SK-N-SH treated with all-trans-retinoic acid at 6 μM for 48 hours (cell line): ENCODE results near the gene TCP11L1.
A peak's percentile ranks its signal among the peaks of the same experiment; 100 is the strongest.

Experiments
- ATAC-seq: fragments of 200-7000 bp; cut with Tn5 transposase; 3 replicates; pipeline ENCODE4 v1.9.1; 2020; ENCODE audit warnings: mild to moderate bottlenecking, moderate library complexity
- BACH2 ChIP-seq: fragments of 250-450 bp; sonication (Bioruptor Pico); IDR thresholded peaks from 2 replicates; pipeline ENCODE4 v1.9.0; 2021; ENCODE audit warnings: mild to moderate bottlenecking, borderline replicate concordance
- ESRRG ChIP-seq: fragments of 250-450 bp; sonication (Bioruptor Pico); IDR thresholded peaks from 2 replicates; pipeline ENCODE4 v1.6.1; 2021; ENCODE audit warnings: mild to moderate bottlenecking
- GLIS3 ChIP-seq: fragments of 250-450 bp; sonication (Bioruptor Pico); IDR thresholded peaks from 2 replicates; pipeline ENCODE4 v1.5.0; 2020; ENCODE audit warnings: mild to moderate bottlenecking, moderate library complexity
- OSR1 ChIP-seq: fragments of 250-450 bp; sonication (Bioruptor Pico); IDR thresholded peaks from 2 replicates; pipeline ENCODE4 v1.8.0; 2022; ENCODE audit warnings: moderate library complexity, mild to moderate bottlenecking, inconsistent platforms
- PPARA ChIP-seq: fragments of 250-450 bp; sonication (Bioruptor Pico); IDR thresholded peaks from 2 replicates; pipeline ENCODE4 v1.5.0; 2020; ENCODE audit warnings: mild to moderate bottlenecking, borderline replicate concordance
- RARB ChIP-seq: fragments of 250-450 bp; sonication (Bioruptor Pico); IDR thresholded peaks from 2 replicates; pipeline ENCODE4 v1.8.0; 2021; ENCODE audit warnings: mild to moderate bottlenecking, moderate library complexity
- SNAI2 ChIP-seq: fragments of 250-450 bp; sonication (Bioruptor Pico); IDR thresholded peaks from 2 replicates; pipeline ENCODE4 v1.5.0; 2020; ENCODE audit warnings: mild to moderate bottlenecking, moderate library complexity
- TCF4 ChIP-seq: fragments of 250-450 bp; sonication (Bioruptor Pico); IDR thresholded peaks from 2 replicates; pipeline ENCODE4 v1.8.0; 2021; ENCODE audit warnings: mild to moderate bottlenecking, moderate library complexity, borderline replicate concordance
- TOX ChIP-seq: fragments of 250-450 bp; sonication (Bioruptor Pico); IDR thresholded peaks from 2 replicates; pipeline ENCODE4 v1.8.0; 2021; ENCODE audit warnings: mild to moderate bottlenecking, moderate library complexity, borderline replicate concordance
- ZC3H10 ChIP-seq: fragments of 250-450 bp; sonication (Bioruptor Pico); IDR thresholded peaks from 2 replicates; pipeline ENCODE4 v1.5.1; 2021; ENCODE audit warnings: mild to moderate bottlenecking, moderate library complexity
- ZFP3 ChIP-seq: fragments of 250-450 bp; sonication (Bioruptor Pico); IDR thresholded peaks from 2 replicates; pipeline ENCODE4 v1.5.0; 2020; ENCODE audit warnings: mild to moderate bottlenecking, moderate library complexity
- ZFP30 ChIP-seq: fragments of 450-650 bp; formaldehyde crosslinking; IDR thresholded peaks from 2 replicates; pipeline ENCODE4 v1.5.0; 2022; ENCODE audit warnings: mild to moderate bottlenecking, moderate library complexity
- ZNF565 ChIP-seq: fragments of 450-650 bp; formaldehyde crosslinking; conservative IDR thresholded peaks from 2 replicates; pipeline ENCODE4 v1.5.0; 2020; ENCODE audit warnings: low read depth, mild to moderate bottlenecking, moderate library complexity
- ZNF70 ChIP-seq: fragments of 450-650 bp; formaldehyde crosslinking; IDR thresholded peaks from 2 replicates; pipeline ENCODE4 v1.5.0; 2020; ENCODE audit warnings: mild to moderate bottlenecking, moderate library complexity
- ZNF8 ChIP-seq: fragments of 450-650 bp; formaldehyde crosslinking; IDR thresholded peaks from 2 replicates; pipeline ENCODE4 v1.5.0; 2020; ENCODE audit warnings: mild to moderate bottlenecking, moderate library complexity
- TF ChIP-seq, protein P1 (sequence below): fragments of 250-450 bp; sonication (Bioruptor Pico); IDR thresholded peaks from 2 replicates; pipeline ENCODE4 v1.8.0; 2020; ENCODE audit warnings: mild to moderate bottlenecking, moderate library complexity, borderline replicate concordance
- TF ChIP-seq, protein P2 (sequence below): fragments of 250-450 bp; sonication (Bioruptor Pico); IDR thresholded peaks from 2 replicates; pipeline ENCODE4 v1.5.1; 2021; ENCODE audit warnings: mild to moderate bottlenecking, moderate library complexity
- TF ChIP-seq, protein P3 (sequence below): fragments of 250-450 bp; sonication (Bioruptor Pico); IDR thresholded peaks from 2 replicates; pipeline ENCODE4 v1.5.0; 2020; ENCODE audit warnings: mild to moderate bottlenecking, moderate library complexity

Gene TCP11L1

GRCh38 chr11:32991427-32991826 lies 47.9 kb upstream of the TCP11L1 start (continued):
- TF ChIP-seq ZNF8 (CRISPR knock-in tag) = no peak
- no peak for TF ChIP-seq ESRRG (CRISPR knock-in tag)
- TF ChIP-seq GLIS3 (CRISPR knock-in tag) = no peak
- no peak for TF ChIP-seq TOX
- TF ChIP-seq, all 23 proteins: peak for 0

GRCh38 chr11:32991898-32992297 lies 47.5 kb upstream of the TCP11L1 start:
- no peak for ATAC-seq
- no peak for TF ChIP-seq TCF4 (CRISPR knock-in tag)
- no peak for TF ChIP-seq ZC3H10 (CRISPR knock-in tag)
- no peak for TF ChIP-seq OSR1 (CRISPR knock-in tag)
- no peak for TF ChIP-seq ESRRG (CRISPR knock-in tag)
- TF ChIP-seq, protein P1, sequence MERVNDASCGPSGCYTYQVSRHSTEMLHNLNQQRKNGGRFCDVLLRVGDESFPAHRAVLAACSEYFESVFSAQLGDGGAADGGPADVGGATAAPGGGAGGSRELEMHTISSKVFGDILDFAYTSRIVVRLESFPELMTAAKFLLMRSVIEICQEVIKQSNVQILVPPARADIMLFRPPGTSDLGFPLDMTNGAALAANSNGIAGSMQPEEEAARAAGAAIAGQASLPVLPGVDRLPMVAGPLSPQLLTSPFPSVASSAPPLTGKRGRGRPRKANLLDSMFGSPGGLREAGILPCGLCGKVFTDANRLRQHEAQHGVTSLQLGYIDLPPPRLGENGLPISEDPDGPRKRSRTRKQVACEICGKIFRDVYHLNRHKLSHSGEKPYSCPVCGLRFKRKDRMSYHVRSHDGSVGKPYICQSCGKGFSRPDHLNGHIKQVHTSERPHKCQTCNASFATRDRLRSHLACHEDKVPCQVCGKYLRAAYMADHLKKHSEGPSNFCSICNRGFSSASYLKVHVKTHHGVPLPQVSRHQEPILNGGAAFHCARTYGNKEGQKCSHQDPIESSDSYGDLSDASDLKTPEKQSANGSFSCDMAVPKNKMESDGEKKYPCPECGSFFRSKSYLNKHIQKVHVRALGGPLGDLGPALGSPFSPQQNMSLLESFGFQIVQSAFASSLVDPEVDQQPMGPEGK = no peak
- no peak for TF ChIP-seq PPARA (CRISPR knock-in tag)
- no peak for TF ChIP-seq BACH2
- TF ChIP-seq, protein P2, sequence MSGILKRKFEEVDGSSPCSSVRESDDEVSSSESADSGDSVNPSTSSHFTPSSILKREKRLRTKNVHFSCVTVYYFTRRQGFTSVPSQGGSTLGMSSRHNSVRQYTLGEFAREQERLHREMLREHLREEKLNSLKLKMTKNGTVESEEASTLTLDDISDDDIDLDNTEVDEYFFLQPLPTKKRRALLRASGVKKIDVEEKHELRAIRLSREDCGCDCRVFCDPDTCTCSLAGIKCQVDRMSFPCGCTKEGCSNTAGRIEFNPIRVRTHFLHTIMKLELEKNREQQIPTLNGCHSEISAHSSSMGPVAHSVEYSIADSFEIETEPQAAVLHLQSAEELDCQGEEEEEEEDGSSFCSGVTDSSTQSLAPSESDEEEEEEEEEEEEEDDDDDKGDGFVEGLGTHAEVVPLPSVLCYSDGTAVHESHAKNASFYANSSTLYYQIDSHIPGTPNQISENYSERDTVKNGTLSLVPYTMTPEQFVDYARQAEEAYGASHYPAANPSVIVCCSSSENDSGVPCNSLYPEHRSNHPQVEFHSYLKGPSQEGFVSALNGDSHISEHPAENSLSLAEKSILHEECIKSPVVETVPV = no peak
- TF ChIP-seq ZNF70 (CRISPR knock-in tag) = no peak
- TF ChIP-seq SNAI2 (CRISPR knock-in tag) = no peak
- TF ChIP-seq RARB (CRISPR knock-in tag) = no peak
- TF ChIP-seq TOX = no peak
- no peak for TF ChIP-seq ZNF8 (CRISPR knock-in tag)
- no peak for TF ChIP-seq ZNF565 (CRISPR knock-in tag)
- TF ChIP-seq ZFP3 = no peak
- TF ChIP-seq, protein P3, sequence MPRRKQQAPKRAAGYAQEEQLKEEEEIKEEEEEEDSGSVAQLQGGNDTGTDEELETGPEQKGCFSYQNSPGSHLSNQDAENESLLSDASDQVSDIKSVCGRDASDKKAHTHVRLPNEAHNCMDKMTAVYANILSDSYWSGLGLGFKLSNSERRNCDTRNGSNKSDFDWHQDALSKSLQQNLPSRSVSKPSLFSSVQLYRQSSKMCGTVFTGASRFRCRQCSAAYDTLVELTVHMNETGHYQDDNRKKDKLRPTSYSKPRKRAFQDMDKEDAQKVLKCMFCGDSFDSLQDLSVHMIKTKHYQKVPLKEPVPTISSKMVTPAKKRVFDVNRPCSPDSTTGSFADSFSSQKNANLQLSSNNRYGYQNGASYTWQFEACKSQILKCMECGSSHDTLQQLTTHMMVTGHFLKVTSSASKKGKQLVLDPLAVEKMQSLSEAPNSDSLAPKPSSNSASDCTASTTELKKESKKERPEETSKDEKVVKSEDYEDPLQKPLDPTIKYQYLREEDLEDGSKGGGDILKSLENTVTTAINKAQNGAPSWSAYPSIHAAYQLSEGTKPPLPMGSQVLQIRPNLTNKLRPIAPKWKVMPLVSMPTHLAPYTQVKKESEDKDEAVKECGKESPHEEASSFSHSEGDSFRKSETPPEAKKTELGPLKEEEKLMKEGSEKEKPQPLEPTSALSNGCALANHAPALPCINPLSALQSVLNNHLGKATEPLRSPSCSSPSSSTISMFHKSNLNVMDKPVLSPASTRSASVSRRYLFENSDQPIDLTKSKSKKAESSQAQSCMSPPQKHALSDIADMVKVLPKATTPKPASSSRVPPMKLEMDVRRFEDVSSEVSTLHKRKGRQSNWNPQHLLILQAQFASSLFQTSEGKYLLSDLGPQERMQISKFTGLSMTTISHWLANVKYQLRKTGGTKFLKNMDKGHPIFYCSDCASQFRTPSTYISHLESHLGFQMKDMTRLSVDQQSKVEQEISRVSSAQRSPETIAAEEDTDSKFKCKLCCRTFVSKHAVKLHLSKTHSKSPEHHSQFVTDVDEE (CRISPR knock-in tag) = no peak
- TF ChIP-seq GLIS3 (CRISPR knock-in tag) = no peak
- TF ChIP-seq ZFP30 (CRISPR knock-in tag) = no peak

DNA sequence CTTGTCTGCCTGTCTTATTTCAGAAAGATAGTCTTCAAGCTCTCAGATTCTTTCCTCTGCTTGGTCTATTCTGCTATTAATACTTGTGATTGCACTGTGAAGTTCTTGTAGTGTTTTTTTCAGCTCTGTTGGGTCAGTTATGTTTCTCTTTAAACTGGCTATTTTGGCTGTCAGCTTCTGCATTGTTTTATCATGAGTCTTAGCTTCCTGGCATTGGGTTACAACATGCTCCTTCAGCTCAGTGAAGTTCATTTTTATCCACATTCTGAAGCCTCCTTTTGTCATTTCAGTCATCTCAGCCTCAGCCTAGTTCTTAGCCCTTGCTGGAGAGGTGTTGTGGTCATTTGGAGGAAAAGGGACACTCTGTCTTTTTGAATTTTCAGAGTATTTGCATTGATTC lies 39.2 kb upstream of the TCP11L1 start:
- peak; percentile 96 for ATAC-seq
- no peak for TF ChIP-seq ZNF8 (CRISPR knock-in tag)
- no peak for TF ChIP-seq ZFP3

DNA sequence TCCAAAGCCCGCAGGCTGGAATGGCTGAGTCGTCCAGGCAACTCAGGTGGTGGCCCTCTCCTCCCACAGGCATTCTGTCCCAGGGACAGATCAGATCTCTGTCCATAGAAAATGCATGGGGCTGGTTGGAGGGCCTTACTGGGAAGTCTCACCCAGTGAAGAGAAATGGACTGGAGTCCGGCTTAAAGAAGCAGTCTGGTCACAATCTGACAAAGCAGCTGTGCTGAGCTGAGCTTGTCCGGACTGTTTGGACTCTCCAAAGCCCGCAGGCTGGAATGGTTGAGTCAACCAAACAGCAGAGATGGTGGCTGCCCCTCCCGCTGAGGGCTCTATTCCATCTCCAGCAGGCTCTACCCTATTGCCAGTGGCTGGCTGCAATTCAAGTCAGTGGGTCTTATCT lies 38.1 kb upstream of the TCP11L1 start:
- ATAC-seq = peak; percentile 30; the same call in 2 of the 3 replicates
- TF ChIP-seq ZNF565 (CRISPR knock-in tag) (no peak), ZNF8 (CRISPR knock-in tag) (no peak), ZFP3 (no peak)
- TF ChIP-seq, protein P2 = no peak
- TF ChIP-seq, protein P1 = no peak
- TF ChIP-seq, all 23 proteins: peak for 0
